ENCODE measurements around the gene CAPS2.

The CAPS2 gene

DNA sequence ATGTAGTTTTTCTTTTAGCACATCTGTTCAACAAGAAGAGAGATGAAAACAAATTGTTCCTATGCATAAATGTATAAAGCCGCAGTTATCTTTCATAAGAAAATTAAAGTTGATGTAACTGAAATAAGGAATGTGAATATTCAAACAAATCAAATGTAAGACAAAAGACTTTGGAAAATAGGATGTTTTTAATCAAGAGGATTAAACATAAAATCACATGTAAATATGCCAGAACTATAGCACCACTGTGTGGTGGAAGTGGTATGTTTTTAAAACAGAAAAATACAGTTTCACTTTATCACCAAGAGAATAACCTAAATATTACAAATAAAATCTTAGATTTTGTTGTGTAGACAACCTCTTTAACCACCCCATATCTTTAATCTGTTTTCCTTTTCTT lies 40.4 kb downstream of the CAPS2 start:
- DNase-seq: peak in 1 of 2 experiments; percentile 9

GRCh38 chr12:75288860-75289259 lies 41.3 kb downstream of the CAPS2 start:
- TF ChIP-seq POLR2A (IDR thresholded peaks at IDR 0.05; ENCODE audit: low read length) (no peak), GATA1 (IDR thresholded peaks at IDR 0.05; ENCODE audit: low read depth, low read length) (no peak)
- no peak for DNase-seq

More for the DNA sequence above, 40.4 kb downstream of the CAPS2 start:
- TF ChIP-seq GATA1 (IDR thresholded peaks at IDR 0.05; ENCODE audit: low read depth, low read length): no peak
- TF ChIP-seq POLR2A (IDR thresholded peaks at IDR 0.05; ENCODE audit: low read length): no peak

- no peak for TF ChIP-seq GATA1 (IDR thresholded peaks at IDR 0.05; ENCODE audit: low read depth, low read length)
- no peak for TF ChIP-seq POLR2A (IDR thresholded peaks at IDR 0.05; ENCODE audit: low read length)
- no peak for DNase-seq
Measured at GRCh38 chr12:75275702-75276101, 54.4 kb downstream of the CAPS2 start.

DNA sequence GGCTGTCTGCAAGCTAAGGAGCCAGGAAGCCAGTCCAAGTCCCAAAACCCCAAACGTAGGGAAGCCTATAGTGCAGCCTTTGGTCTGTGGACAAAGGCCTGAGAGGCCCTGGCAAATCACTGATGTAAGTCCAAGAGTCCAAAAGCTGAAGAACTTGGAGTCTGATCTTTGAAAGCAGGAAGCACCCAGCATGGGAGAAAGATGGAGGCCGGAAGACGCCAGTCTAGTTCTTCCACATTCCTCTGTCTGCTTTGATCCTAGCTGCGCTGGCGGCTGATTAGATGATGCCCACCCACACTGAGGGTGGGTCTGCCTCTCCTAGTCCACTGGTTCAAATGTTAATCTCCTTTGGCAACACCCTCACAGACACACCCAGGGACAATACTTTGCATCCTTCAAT lies 58.5 kb downstream of the CAPS2 start:
- TF ChIP-seq POLR2A (IDR thresholded peaks at IDR 0.05; ENCODE audit: low read length) (no peak), GATA1 (IDR thresholded peaks at IDR 0.05; ENCODE audit: low read depth, low read length) (no peak)
- DNase-seq: no peak

GRCh38 chr12:75270157-75270556 lies 60.0 kb downstream of the CAPS2 start:
- TF ChIP-seq GATA1 (IDR thresholded peaks at IDR 0.05; ENCODE audit: low read depth, low read length): no peak
- no peak for TF ChIP-seq POLR2A (IDR thresholded peaks at IDR 0.05; ENCODE audit: low read length)
- no peak for DNase-seq

DNA sequence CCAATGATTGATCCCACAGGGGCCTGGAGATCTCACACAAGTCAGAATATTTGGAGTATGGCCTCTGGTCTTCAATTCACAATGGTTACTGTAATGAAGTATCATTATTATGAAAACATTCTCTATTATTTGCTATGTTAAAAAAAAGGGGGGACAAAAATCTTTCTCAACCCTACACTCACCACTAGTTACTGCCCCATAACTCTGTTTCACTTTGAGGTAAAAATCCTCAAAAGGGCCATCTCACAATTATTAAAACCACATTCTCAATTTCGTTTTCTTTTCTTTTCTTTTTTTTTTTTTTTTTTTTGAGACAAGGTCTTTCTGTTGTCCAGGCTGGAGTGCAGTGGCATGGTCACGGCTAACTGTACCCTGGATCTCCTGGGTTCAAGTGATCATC lies 60.9 kb downstream of the CAPS2 start:
- TF ChIP-seq GATA1 (IDR thresholded peaks at IDR 0.05; ENCODE audit: low read depth, low read length) (no peak), POLR2A (IDR thresholded peaks at IDR 0.05; ENCODE audit: low read length) (no peak)
- no peak for DNase-seq

DNA sequence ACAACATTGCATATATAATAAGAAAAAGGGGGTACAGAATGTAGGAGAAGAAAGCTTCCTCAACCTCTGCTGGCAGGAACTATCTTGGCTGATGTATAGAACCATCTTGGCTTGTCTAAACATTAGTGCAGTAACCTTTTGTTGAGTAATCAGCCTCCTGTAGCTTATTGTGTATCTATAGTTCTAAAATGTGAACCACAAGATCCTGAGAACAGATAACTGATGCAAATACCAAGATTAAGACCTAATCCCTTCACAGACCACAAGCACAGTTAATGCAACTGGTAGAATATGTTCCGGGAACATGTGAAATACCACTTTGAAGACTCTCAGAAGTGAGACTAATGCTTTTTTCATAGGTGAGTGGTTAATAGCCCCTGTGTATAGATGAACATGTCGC lies 69.8 kb downstream of the CAPS2 start:
- DNase-seq: no peak
- TF ChIP-seq POLR2A (IDR thresholded peaks at IDR 0.05; ENCODE audit: low read length): no peak
- TF ChIP-seq GATA1 (IDR thresholded peaks at IDR 0.05; ENCODE audit: low read depth, low read length): no peak

DNA sequence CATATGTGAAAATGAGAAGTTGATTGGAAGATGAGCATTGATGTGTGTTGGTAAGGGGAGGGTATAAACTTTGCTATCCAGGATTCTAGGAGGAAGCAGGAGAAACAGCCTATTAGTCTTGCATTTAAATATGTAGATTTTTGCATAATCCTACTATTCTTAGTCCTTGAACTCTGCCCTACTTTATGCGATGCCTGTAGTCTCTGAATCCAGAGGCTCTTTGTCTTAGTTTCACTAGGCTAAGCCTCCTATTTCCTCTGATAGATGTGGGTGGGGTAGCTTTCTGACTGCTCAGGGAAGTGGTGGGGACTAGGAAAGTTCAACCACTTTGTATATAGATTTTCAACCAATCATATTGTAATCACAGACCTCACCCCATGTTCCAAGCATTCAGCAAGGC lies 71.0 kb downstream of the CAPS2 start:
- no peak for DNase-seq
- TF ChIP-seq POLR2A (IDR thresholded peaks at IDR 0.05; ENCODE audit: low read length) (no peak), GATA1 (IDR thresholded peaks at IDR 0.05; ENCODE audit: low read depth, low read length) (no peak)

- TF ChIP-seq GATA1 (IDR thresholded peaks at IDR 0.05; ENCODE audit: low read depth, low read length): no peak
- DNase-seq: no peak
Measured at GRCh38 chr12:75257510-75257909, 72.6 kb downstream of the CAPS2 start.

DNA sequence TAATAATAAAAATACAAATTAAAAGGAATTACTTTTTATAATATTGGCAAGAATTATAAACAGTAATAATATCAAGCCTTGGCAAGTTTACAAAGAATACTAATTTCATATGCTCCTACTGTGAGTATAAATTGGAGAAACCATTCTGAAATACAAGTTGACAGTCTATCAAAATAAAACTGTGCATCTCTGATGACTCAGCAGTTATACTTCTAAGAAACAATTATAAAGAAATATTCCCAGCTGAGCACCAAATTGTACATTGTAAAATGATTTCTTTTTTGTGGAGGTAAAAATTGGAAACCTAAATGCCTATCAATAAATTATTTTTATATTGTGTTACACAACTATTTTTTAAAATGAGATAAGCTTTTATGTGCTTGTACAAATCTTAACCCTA lies 85.0 kb downstream of the CAPS2 start:
- DNase-seq: no peak
- no peak for TF ChIP-seq GATA1 (IDR thresholded peaks at IDR 0.05; ENCODE audit: low read depth, low read length)
- TF ChIP-seq POLR2A (IDR thresholded peaks at IDR 0.05; ENCODE audit: low read length): no peak

DNA sequence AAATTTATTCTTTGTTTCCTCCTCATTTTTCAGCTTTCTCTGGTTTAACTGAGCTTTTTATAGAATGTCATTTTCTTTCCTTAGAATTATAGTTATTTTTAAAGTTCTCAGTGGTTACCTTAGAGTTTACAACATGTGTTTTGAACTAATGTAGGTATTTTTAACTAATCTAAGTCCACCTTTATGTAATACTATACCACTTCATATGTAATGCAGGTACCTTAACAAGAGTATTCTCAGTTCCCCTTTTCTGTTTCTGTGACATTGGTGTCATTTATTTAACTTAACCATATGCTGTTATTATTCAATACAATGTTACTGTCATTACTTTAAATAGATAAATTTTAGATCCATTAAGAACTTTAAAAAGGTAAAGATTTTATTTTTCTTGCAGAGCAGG lies 90.1 kb downstream of the CAPS2 start:
- no peak for DNase-seq
- TF ChIP-seq GATA1 (IDR thresholded peaks at IDR 0.05; ENCODE audit: low read depth, low read length): no peak
- no peak for TF ChIP-seq POLR2A (IDR thresholded peaks at IDR 0.05; ENCODE audit: low read length)

DNA sequence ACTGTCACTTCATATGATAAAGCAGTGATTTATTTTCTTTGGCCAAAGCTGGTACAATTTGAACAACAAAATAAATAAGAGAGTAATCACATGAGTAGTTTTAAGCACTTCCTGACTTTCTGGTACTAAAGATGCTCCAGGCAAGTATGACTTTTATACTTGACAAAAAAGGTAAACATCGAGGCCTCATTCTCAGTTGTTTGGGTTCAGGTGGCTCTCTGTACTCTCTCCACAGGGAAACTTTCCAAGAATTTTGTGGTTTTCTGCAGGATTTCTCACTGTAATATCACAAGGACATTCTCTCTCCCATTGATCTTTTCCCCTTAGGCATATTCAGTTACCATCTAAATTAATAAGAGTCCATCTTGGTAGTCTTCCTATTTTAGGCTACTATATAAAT lies 93.9 kb downstream of the CAPS2 start:
- no peak for DNase-seq
- TF ChIP-seq GATA1 (IDR thresholded peaks at IDR 0.05; ENCODE audit: low read depth, low read length) (no peak), POLR2A (IDR thresholded peaks at IDR 0.05; ENCODE audit: low read length) (no peak)

GRCh38 chr12:75227132-75227531 lies 103.0 kb downstream of the CAPS2 start:
- no peak for TF ChIP-seq POLR2A (IDR thresholded peaks at IDR 0.05; ENCODE audit: low read length)
- TF ChIP-seq GATA1 (IDR thresholded peaks at IDR 0.05; ENCODE audit: low read depth, low read length): no peak
- DNase-seq: no peak
